Neural cell (in vitro differentiated cells): ENCODE results near the gene SPOCD1.

Experiments used
- EP300 ChIP-seq: fragments of 450-650 bp; conservative IDR thresholded peaks from 2 replicates; pipeline ENCODE4 v1.6.1; 2014; ENCODE audit warnings: antibody characterized with exemption, mild to moderate bottlenecking, moderate library complexity; ENCODE audit not compliant: poor library complexity, severe bottlenecking
- EZH2 ChIP-seq: fragments of 200-600, 300-800 bp; shearing (Covaris generic), sonication (generic); IDR thresholded peaks from 2 replicates; pipeline ENCODE4 v1.6.1; 2014; ENCODE audit warnings: antibody characterized with exemption, low read length, borderline replicate concordance, mild to moderate bottlenecking; ENCODE audit not compliant: insufficient read depth, poor library complexity, severe bottlenecking
- POLR2AphosphoS5 ChIP-seq: IDR thresholded peaks from 2 replicates; pipeline ENCODE4 v1.6.1; 2012
- SMC3 ChIP-seq: fragments of 450-650 bp; conservative IDR thresholded peaks from 2 replicates; pipeline ENCODE4 v1.6.1; 2014; ENCODE audit warnings: antibody characterized with exemption, mild to moderate bottlenecking, moderate library complexity; ENCODE audit not compliant: poor library complexity
- TAF1 ChIP-seq: IDR thresholded peaks from 2 replicates; pipeline ENCODE4 v1.6.1; 2012; ENCODE audit warnings: low read depth
- TF ChIP-seq, protein P1 (sequence below): fragments of 450-650 bp; IDR thresholded peaks from 2 replicates; pipeline ENCODE4 v1.5.1; 2014; ENCODE audit warnings: antibody characterized with exemption, mild to moderate bottlenecking, moderate library complexity; ENCODE audit not compliant: poor library complexity, severe bottlenecking

DNA sequence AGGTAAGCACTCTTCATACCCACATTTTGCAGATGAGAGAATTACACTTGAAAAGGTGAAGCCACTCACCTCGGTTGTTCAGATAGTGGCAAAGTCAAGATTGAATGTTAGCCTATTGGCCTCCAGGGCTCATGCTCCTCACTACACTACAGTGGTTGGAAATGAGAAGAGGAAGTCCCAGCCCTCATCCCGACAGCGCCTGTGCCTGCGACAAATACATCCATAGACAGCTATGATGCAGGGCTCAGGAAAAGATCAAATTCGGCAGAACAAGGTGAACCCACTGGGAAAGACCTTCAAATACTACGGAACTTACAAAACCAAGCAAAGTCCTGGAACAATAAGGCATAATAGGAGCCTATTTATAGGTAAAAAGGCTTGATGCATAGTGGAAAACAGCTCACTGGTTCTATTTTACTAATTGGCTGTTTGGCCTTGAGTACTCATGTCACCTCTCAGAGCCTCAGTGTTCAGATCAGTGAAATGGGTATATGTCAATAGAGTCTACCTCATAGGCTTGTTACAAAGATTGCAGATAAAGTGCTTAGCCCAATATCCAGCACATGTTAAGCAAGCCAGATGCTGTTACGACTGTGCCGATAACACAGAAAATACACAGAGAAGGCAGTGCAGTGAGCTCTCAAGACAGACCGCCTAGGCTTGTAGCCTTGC, 3.5 kb downstream of the SPOCD1 start:
- TF ChIP-seq, protein P1, sequence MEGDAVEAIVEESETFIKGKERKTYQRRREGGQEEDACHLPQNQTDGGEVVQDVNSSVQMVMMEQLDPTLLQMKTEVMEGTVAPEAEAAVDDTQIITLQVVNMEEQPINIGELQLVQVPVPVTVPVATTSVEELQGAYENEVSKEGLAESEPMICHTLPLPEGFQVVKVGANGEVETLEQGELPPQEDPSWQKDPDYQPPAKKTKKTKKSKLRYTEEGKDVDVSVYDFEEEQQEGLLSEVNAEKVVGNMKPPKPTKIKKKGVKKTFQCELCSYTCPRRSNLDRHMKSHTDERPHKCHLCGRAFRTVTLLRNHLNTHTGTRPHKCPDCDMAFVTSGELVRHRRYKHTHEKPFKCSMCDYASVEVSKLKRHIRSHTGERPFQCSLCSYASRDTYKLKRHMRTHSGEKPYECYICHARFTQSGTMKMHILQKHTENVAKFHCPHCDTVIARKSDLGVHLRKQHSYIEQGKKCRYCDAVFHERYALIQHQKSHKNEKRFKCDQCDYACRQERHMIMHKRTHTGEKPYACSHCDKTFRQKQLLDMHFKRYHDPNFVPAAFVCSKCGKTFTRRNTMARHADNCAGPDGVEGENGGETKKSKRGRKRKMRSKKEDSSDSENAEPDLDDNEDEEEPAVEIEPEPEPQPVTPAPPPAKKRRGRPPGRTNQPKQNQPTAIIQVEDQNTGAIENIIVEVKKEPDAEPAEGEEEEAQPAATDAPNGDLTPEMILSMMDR: no peak
- TF ChIP-seq POLR2AphosphoS5: no peak
- TF ChIP-seq SMC3: no peak
- TF ChIP-seq EZH2: no peak
- TF ChIP-seq TAF1: no peak
- no peak for TF ChIP-seq EP300
